GM19452 (cell line): ENCODE data around the gene MPLKIP.
A peak's percentile ranks its signal among the peaks of the same experiment; 100 is the strongest.
"Not testable (repeated sequence)": the region's sequence is repeated elsewhere in the genome, so short reads cannot be mapped to it uniquely, and the experiment has no call there.

Source experiments
- ATAC-seq: cut with Tn5 transposase; IDR thresholded peaks from one replicate; pipeline ENCODE4 v1.9.1; 2021; ENCODE audit not compliant: unreplicated experiment

MPLKIP gene

GRCh38 chr7:40134428-40135316 is at the start of gene MPLKIP, which contains the start of gene SUGCT:
MPLKIP (minus strand) TSS chr7:40134622; CDS start chr7:40134567, 55 bp downstream.
SUGCT (plus strand) TSS chr7:40135005.
- ATAC-seq = peak; percentile 92

- ATAC-seq = no peak
Measured at GRCh38 chr7:40182452-40182851, 48.0 kb upstream of the MPLKIP start.

- no peak for ATAC-seq
Measured at GRCh38 chr7:40177071-40177470, 42.6 kb upstream of the MPLKIP start.

- ATAC-seq = no peak
Measured at GRCh38 chr7:40175725-40176510, 41.5 kb upstream of the MPLKIP start.

- not testable (repeated sequence) for ATAC-seq
Measured at GRCh38 chr7:40175256-40175655, 40.8 kb upstream of the MPLKIP start.

GRCh38 chr7:40173121-40173520 is 38.7 kb upstream of the MPLKIP start:
- not testable (repeated sequence) for ATAC-seq

- ATAC-seq = not testable (repeated sequence)
Measured at GRCh38 chr7:40168266-40168665, 33.8 kb upstream of the MPLKIP start.

- ATAC-seq = no peak
Measured at GRCh38 chr7:40167291-40167690, 32.9 kb upstream of the MPLKIP start.

- no peak for ATAC-seq
Measured at GRCh38 chr7:40165216-40165615, 30.8 kb upstream of the MPLKIP start.

- no peak for ATAC-seq
Measured at GRCh38 chr7:40162516-40162915, 28.1 kb upstream of the MPLKIP start.

GRCh38 chr7:40156988-40157387 is 22.6 kb upstream of the MPLKIP start:
- no peak for ATAC-seq

GRCh38 chr7:40151504-40151903 is 17.1 kb upstream of the MPLKIP start:
- no peak for ATAC-seq

- no peak for ATAC-seq
Measured at GRCh38 chr7:40148671-40149070, 14.2 kb upstream of the MPLKIP start.

- not testable (repeated sequence) for ATAC-seq
Measured at GRCh38 chr7:40148247-40148580, 13.8 kb upstream of the MPLKIP start.

GRCh38 chr7:40147371-40148246 is 13.2 kb upstream of the MPLKIP start:
- no peak for ATAC-seq

- ATAC-seq = not testable (repeated sequence)
Measured at GRCh38 chr7:40145596-40146130, 11.2 kb upstream of the MPLKIP start.

- not testable (repeated sequence) for ATAC-seq
Measured at GRCh38 chr7:40141916-40142315, 7.5 kb upstream of the MPLKIP start.

GRCh38 chr7:40139891-40140290 is 5.5 kb upstream of the MPLKIP start:
- ATAC-seq = not testable (repeated sequence)

GRCh38 chr7:40138973-40139372 is 4.6 kb upstream of the MPLKIP start:
- ATAC-seq = no peak

- no peak for ATAC-seq
Measured at GRCh38 chr7:40137563-40137962, 3.1 kb upstream of the MPLKIP start.

GRCh38 chr7:40135317-40135610 is 842 bp upstream of the MPLKIP start:
- ATAC-seq = no peak
